Lower leg skin (tissue), 4 donors: ENCODE data around the gene C9orf72. TPM values are rescaled to one million over a fixed set of nuclear protein-coding genes. Genes with fewer than 3 reads are reported as not detected.

Source experiments
- DNase-seq, 2 donors: peaks; one replicate each; pipeline ENCODE4 v3.0.0-alpha.2; 2019; ENCODE audit warnings: low spot score in 2 of 2
- H3K4me3 ChIP-seq: fragments of 200-600 bp; sonication (generic); 2 replicates; pipeline ENCODE4 v1.5.1; 2017; ENCODE audit warnings: mild to moderate bottlenecking, low read depth; ENCODE audit not compliant: poor library complexity, severe bottlenecking
- CTCF ChIP-seq, 3 donors: fragments of 450-650 bp; IDR thresholded peaks; one replicate each; pipeline ENCODE4 v1.5.1; 2016; ENCODE audit warnings: antibody characterized with exemption in 3 of 3, mild to moderate bottlenecking in 3 of 3, moderate library complexity in 2 of 3
- POLR2A ChIP-seq, 2 donors: fragments of 450-650 bp; IDR thresholded peaks; one replicate each; pipeline ENCODE4 v1.6.1; 2016 to 2017; ENCODE audit warnings: antibody characterized with exemption in 2 of 2, mild to moderate bottlenecking in 1 of 2, moderate library complexity in 1 of 2
- WGBS, 2 donors: methylation state at CpG; one replicate each; pipeline ENCODE4 v1.1.5; 2018; 5-methylcytosine and 5-hydroxymethylcytosine counted together
- intact Hi-C: fragments of 100-400 bp; cut with DNase I; formaldehyde crosslinking; loops from one replicate; pipeline ENCODE4 v1.15.0; 2023; ENCODE audit warnings: low total_unique reads
- total RNA-seq, 4 donors: library from RNA; depleted of rRNA; stranded (reverse); fragments of >200 nt; gene quantifications; one replicate each; pipeline ENCODE4 v1.1.0, GENCODE V29; 2016

Gene C9orf72
- total RNA-seq, 4 donors from 2014 or later = 10.3 to 16.6 (median 12.5) TPM

DNA sequence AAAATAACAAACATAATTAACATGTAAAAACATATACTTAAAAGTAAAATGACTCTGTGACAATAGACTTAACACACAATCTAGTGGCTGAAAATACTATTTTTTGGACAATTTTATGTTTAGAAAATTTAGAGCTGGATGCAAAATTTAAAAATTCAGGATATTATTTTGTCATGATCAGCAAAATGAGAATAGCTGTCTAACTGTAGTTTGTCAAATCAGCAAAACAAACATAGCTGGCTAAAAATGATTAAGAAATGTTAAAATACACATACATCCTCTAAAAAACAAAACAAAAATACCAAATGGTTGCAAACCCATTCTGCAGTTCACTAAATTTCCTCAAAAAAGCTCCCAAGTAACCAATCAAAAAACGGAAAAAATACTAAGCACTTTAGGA, 18.6 kb downstream of the C9orf72 start:
- no peak for DNase-seq
- no peak overlapping the region for H3K4me3 ChIP-seq
- 93 to 94% methylated on average over 1 of the region's 1 CpG for WGBS, 2 donors
- intact Hi-C loops = no loop called here
- TF ChIP-seq POLR2A (IDR thresholded peaks at IDR 0.05) = no peak
- TF ChIP-seq CTCF (IDR thresholded peaks at IDR 0.05) = no peak

GRCh38 chr9:27549196-27549755, 24.0 kb downstream of the C9orf72 start:
- intact Hi-C loops = loop anchor here (5.0 kb wide), 1 partner anchor 217 kb away; no protein-coding TSS in a partner anchor
- H3K4me3 ChIP-seq = no peak overlapping the region
- DNase-seq = no peak
- TF ChIP-seq CTCF (IDR thresholded peaks at IDR 0.05) (no peak), POLR2A (IDR thresholded peaks at IDR 0.05) (no peak)
- 71 to 73% methylated on average over 4 of the region's 4 CpGs for WGBS, 2 donors

- no peak for DNase-seq
- H3K4me3 ChIP-seq = no peak overlapping the region
- 35 to 38% methylated on average over 10 of the region's 10 CpGs for WGBS, 2 donors
- TF ChIP-seq POLR2A (IDR thresholded peaks at IDR 0.05) = no peak
- TF ChIP-seq CTCF (IDR thresholded peaks at IDR 0.05) = no peak
- intact Hi-C loops = loop anchor here (5.0 kb wide), 1 partner anchor 216 kb away; no protein-coding TSS in a partner anchor
Measured at GRCh38 chr9:27548055-27548741, 25.1 kb downstream of the C9orf72 start.

- intact Hi-C loops = loop anchor here (5.0 kb wide), 1 partner anchor 213 kb away; no protein-coding TSS in a partner anchor
- TF ChIP-seq POLR2A (IDR thresholded peaks at IDR 0.05) (no peak), CTCF (IDR thresholded peaks at IDR 0.05) (no peak)
- 57 to 60% methylated on average over 3 of the region's 3 CpGs for WGBS, 2 donors
- no peak overlapping the region for H3K4me3 ChIP-seq
- peak in 1 of 2 donors; percentile 50 for DNase-seq
Measured at GRCh38 chr9:27545471-27545870, 27.8 kb downstream of the C9orf72 start.

DNA sequence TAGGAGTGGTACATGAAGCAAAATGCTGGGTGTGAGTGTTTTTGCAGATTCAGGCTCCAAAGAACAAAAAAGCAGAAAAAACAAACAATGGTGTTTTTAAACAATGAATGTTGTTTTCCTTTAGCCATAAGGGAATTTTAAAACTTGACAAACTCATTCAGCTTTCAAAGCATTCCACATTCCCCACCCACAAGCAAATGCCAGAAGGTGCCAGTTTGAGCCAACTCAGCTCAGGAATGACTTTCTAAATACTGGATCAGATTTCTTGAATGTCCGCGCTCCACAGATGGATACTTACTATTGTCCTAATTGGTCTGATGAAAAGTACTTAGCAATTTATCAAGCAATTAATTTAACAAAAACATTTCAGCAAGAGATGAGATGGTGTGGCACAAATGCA, 30.8 kb downstream of the C9orf72 start:
- no peak for DNase-seq
- WGBS, 2 donors = 55 to 70% methylated on average over 2 of the region's 2 CpGs
- TF ChIP-seq POLR2A (IDR thresholded peaks at IDR 0.05) = no peak
- TF ChIP-seq CTCF (IDR thresholded peaks at IDR 0.05) = no peak
- intact Hi-C loops = no loop called here
- H3K4me3 ChIP-seq = no peak overlapping the region
